Stimulated activated CD4-positive, alpha-beta T cell treated with anti-CD3 and anti-CD28 coated beads, Interleukin-15, amount 100 ng/mL, for 1 hour (primary cell): Measurements from ENCODE around the gene NXPH4.

Experiments used
- DNase-seq, 2 donors: peaks; one replicate each; pipeline ENCODE4 v3.0.0-alpha.2; 2020; ENCODE audit warnings: low read depth in 1 of 2, low spot score in 1 of 2

Gene NXPH4

GRCh38 chr12:57216014-57216911, at the start of gene NXPH4:
Gene NXPH4 (plus strand): TSS chr12:57216794. CDS start chr12:57216970, 176 bp downstream.
- peak; percentile 33 to 52 for DNase-seq

- DNase-seq = peak in 1 of 2 donors; percentile 14
Measured at GRCh38 chr12:57166971-57167371, 49.6 kb upstream of the NXPH4 start.

- no peak for DNase-seq
Measured at GRCh38 chr12:57168058-57168457, 48.5 kb upstream of the NXPH4 start.

GRCh38 chr12:57169046-57169795, 47.4 kb upstream of the NXPH4 start:
- DNase-seq = no peak

GRCh38 chr12:57169969-57170368, 46.6 kb upstream of the NXPH4 start:
- DNase-seq = no peak

- no peak for DNase-seq
Measured at GRCh38 chr12:57170408-57170807, 46.2 kb upstream of the NXPH4 start.

GRCh38 chr12:57170927-57171326, 45.7 kb upstream of the NXPH4 start:
- DNase-seq = no peak

- DNase-seq = no peak
Measured at GRCh38 chr12:57171668-57172067, 44.9 kb upstream of the NXPH4 start.

GRCh38 chr12:57173089-57173488, 43.5 kb upstream of the NXPH4 start:
- DNase-seq = no peak

GRCh38 chr12:57173683-57174082, 42.9 kb upstream of the NXPH4 start:
- no peak for DNase-seq

GRCh38 chr12:57175428-57176138, 41.0 kb upstream of the NXPH4 start:
- DNase-seq = peak; percentile 8 to 28

GRCh38 chr12:57176139-57176477, 40.5 kb upstream of the NXPH4 start:
- DNase-seq = no peak

- no peak for DNase-seq
Measured at GRCh38 chr12:57176846-57177245, 39.7 kb upstream of the NXPH4 start.

- DNase-seq = no peak
Measured at GRCh38 chr12:57177354-57177753, 39.2 kb upstream of the NXPH4 start.

GRCh38 chr12:57178213-57178612, 38.4 kb upstream of the NXPH4 start:
- DNase-seq = no peak

GRCh38 chr12:57179331-57180086, 37.1 kb upstream of the NXPH4 start:
- DNase-seq = no peak

GRCh38 chr12:57180321-57180989, 36.1 kb upstream of the NXPH4 start:
- DNase-seq = no peak

GRCh38 chr12:57181072-57181471, 35.5 kb upstream of the NXPH4 start:
- DNase-seq = no peak

- no peak for DNase-seq
Measured at GRCh38 chr12:57181561-57182155, 34.9 kb upstream of the NXPH4 start.
